GM12878 (cell line): ENCODE results near the gene RUNX3. TPM values are rescaled to one million over a fixed set of nuclear protein-coding genes. Genes with fewer than 3 reads are reported as not detected.

ENCODE experiments used
- ATF3 ChIP-seq: IDR thresholded peaks from 2 replicates; pipeline ENCODE4 v1.6.1; 2011; ENCODE audit warnings: low read depth, mild to moderate bottlenecking, low read length, moderate library complexity, borderline replicate concordance; ENCODE audit errors: extremely low read depth
- BRCA1 ChIP-seq: IDR thresholded peaks from 2 replicates; pipeline ENCODE4 v1.6.1; 2011; ENCODE audit warnings: low read depth, low read length, improper control_type of control experiment
- CREM ChIP-seq: IDR thresholded peaks from 2 replicates; pipeline ENCODE4 v1.6.1; 2014; ENCODE audit warnings: antibody characterized with exemption, low read depth
- GABPA ChIP-seq: IDR thresholded peaks from 2 replicates; pipeline ENCODE4 v1.6.1; 2014; ENCODE audit warnings: antibody characterized with exemption, low read depth, mild to moderate bottlenecking, inconsistent platforms
- HSF1 ChIP-seq: fragments of 150-350 bp; IDR thresholded peaks from 2 replicates; pipeline ENCODE4 v1.6.1; 2014; ENCODE audit warnings: mild to moderate bottlenecking, low read depth, low read length
- MLLT1 ChIP-seq: fragments of 450-650 bp; IDR thresholded peaks from 2 replicates; pipeline ENCODE4 v1.6.1; 2016; ENCODE audit warnings: mild to moderate bottlenecking
- MTA3 ChIP-seq: IDR thresholded peaks from 2 replicates; pipeline ENCODE4 v1.6.1; 2012; ENCODE audit warnings: low read length, inconsistent platforms, borderline replicate concordance
- MXI1 ChIP-seq: fragments of 150-350 bp; IDR thresholded peaks from 2 replicates; pipeline ENCODE4 v1.6.1; 2011; ENCODE audit warnings: low read depth, mild to moderate bottlenecking, inconsistent platforms, low read length, improper control_type of control experiment
- NR2F1 ChIP-seq: fragments of 450-650 bp; conservative IDR thresholded peaks from 2 replicates; pipeline ENCODE4 v1.6.1; 2017; ENCODE audit warnings: mild to moderate bottlenecking
- PAX5 ChIP-seq: IDR thresholded peaks from 2 replicates; pipeline ENCODE4 v1.6.1; 2011; ENCODE audit warnings: low read depth, low read length, borderline replicate concordance
- PAX8 ChIP-seq: fragments of 450-650 bp; IDR thresholded peaks from 2 replicates; pipeline ENCODE4 v1.6.1; 2017; ENCODE audit warnings: mild to moderate bottlenecking, moderate library complexity
- PRDM15 ChIP-seq: fragments of 450-650 bp; formaldehyde crosslinking; IDR thresholded peaks from 2 replicates; pipeline ENCODE4 v1.4.0; 2020; ENCODE audit warnings: mild to moderate bottlenecking, moderate library complexity
- STAT1 ChIP-seq: fragments of 450-650 bp; conservative IDR thresholded peaks from 2 replicates; pipeline ENCODE4 v1.6.1; 2014; ENCODE audit warnings: antibody characterized with exemption, mild to moderate bottlenecking
- USF2 ChIP-seq: IDR thresholded peaks from 2 replicates; pipeline ENCODE4 v1.6.1; 2011; ENCODE audit warnings: low read depth, low read length, improper control_type of control experiment, borderline replicate concordance
- polyA plus RNA-seq, 11 experiments: library from polyadenylated mRNA; depleted of rRNA in 4 of 11; unstranded in 6 of 11; stranded (reverse) in 5 of 11; fragments of >200 nt; fragmentation: Nextera tagmentation in 4 of 11; fragmentation: Illumina TruSeq in 1 of 11; extraction: Ambion mirVana in 4 of 11; extraction: Trizol in 1 of 11; gene quantifications; 1 replicate in 1 of 11; 2 replicates in 10 of 11; pipeline versions ENCODE4 v1.2.1 to v1.2.3, GENCODE V29; 2011 to 2016; ENCODE audit warnings: inconsistent platforms in 2 of 11, missing spikeins in 2 of 11, low read depth in 1 of 11
- total RNA-seq, 4 experiments: library from RNA; depleted of rRNA in 3 of 4; stranded (reverse); fragments of >200 nt in 3 of 4; fragmentation: Illumina TruSeq in 1 of 4; extraction: Trizol in 1 of 4; gene quantifications; 2 replicates each; pipeline versions ENCODE4 v1.2.1 to v1.2.3, GENCODE V29; 2013 to 2021
- TF ChIP-seq, protein P1 (sequence below): IDR thresholded peaks from 2 replicates; pipeline ENCODE4 v1.6.1; 2012; ENCODE audit warnings: improper control_type of control experiment, low read depth, low read length; ENCODE audit not compliant: insufficient replicate concordance

Gene RUNX3
- total and polyA plus RNA-seq, 10 of the 15 experiments (the other 5 are each of a cell fraction or from before 2014, with no cell fraction given): 19.0 to 151 (median 31.4) TPM

GRCh38 chr1:24930260-24931145 is at the start of gene RUNX3 (continued):
- TF ChIP-seq HSF1 (peak; percentile 83), CREM (peak; percentile 47; the same call in 1 of the 2 replicates), PAX5 (0 out of 2 replicates have a peak, but pooled peaks have one; percentile 8), USF2 (no peak), MXI1 (no peak), ATF3 (no peak), PAX8 (no peak), BRCA1 (no peak), MTA3 (no peak), PRDM15 (no peak), STAT1 (no peak), MLLT1 (peak; percentile 98), GABPA (no peak), NR2F1 (peak; percentile 77)
- TF ChIP-seq, protein P1, sequence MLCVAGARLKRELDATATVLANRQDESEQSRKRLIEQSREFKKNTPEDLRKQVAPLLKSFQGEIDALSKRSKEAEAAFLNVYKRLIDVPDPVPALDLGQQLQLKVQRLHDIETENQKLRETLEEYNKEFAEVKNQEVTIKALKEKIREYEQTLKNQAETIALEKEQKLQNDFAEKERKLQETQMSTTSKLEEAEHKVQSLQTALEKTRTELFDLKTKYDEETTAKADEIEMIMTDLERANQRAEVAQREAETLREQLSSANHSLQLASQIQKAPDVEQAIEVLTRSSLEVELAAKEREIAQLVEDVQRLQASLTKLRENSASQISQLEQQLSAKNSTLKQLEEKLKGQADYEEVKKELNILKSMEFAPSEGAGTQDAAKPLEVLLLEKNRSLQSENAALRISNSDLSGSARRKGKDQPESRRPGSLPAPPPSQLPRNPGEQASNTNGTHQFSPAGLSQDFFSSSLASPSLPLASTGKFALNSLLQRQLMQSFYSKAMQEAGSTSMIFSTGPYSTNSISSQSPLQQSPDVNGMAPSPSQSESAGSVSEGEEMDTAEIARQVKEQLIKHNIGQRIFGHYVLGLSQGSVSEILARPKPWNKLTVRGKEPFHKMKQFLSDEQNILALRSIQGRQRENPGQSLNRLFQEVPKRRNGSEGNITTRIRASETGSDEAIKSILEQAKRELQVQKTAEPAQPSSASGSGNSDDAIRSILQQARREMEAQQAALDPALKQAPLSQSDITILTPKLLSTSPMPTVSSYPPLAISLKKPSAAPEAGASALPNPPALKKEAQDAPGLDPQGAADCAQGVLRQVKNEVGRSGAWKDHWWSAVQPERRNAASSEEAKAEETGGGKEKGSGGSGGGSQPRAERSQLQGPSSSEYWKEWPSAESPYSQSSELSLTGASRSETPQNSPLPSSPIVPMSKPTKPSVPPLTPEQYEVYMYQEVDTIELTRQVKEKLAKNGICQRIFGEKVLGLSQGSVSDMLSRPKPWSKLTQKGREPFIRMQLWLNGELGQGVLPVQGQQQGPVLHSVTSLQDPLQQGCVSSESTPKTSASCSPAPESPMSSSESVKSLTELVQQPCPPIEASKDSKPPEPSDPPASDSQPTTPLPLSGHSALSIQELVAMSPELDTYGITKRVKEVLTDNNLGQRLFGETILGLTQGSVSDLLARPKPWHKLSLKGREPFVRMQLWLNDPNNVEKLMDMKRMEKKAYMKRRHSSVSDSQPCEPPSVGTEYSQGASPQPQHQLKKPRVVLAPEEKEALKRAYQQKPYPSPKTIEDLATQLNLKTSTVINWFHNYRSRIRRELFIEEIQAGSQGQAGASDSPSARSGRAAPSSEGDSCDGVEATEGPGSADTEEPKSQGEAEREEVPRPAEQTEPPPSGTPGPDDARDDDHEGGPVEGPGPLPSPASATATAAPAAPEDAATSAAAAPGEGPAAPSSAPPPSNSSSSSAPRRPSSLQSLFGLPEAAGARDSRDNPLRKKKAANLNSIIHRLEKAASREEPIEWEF: no peak
